GM23248 (cell line): ENCODE results near the gene GATM.

Experiments
- EZH2 ChIP-seq: fragments of 200-600 bp; sonication (generic); IDR thresholded peaks from 2 replicates; pipeline ENCODE4 v1.6.1; 2018; ENCODE audit warnings: antibody characterized with exemption, mild to moderate bottlenecking; ENCODE audit not compliant: insufficient read depth, poor library complexity, severe bottlenecking
- EZH2phosphoT487 ChIP-seq: fragments of 200-600 bp; sonication (generic); IDR thresholded peaks from 2 replicates; pipeline ENCODE4 v1.6.1; 2018; ENCODE audit warnings: antibody characterized with exemption, moderate library complexity, mild to moderate bottlenecking, low read depth; ENCODE audit not compliant: insufficient read depth

- TF ChIP-seq EZH2phosphoT487, result no peak
- TF ChIP-seq EZH2, result no peak
Measured at GRCh38 chr15:45320581-45321205, 57.7 kb downstream of the GATM start.
